Prostate gland (tissue), 2 donors: ENCODE measurements around the gene MRTFB.

Experiments used
- CTCF ChIP-seq, 4 experiments: fragments of 200-600 bp in 2 of 4; fragments of 450-650 bp in 2 of 4; sonication (generic) in 2 of 4; IDR thresholded peaks; 1 replicate in 3 of 4; 2 replicates in 1 of 4; pipeline ENCODE4 v1.5.1; 2016 to 2019; ENCODE audit warnings: antibody characterized with exemption in 4 of 4, mild to moderate bottlenecking in 2 of 4, moderate library complexity in 2 of 4
- POLR2A ChIP-seq: fragments of 450-650 bp; IDR thresholded peaks from one replicate; pipeline ENCODE4 v1.6.1; 2016; ENCODE audit warnings: antibody characterized with exemption, mild to moderate bottlenecking
- POLR2AphosphoS5 ChIP-seq: sonication (generic); formaldehyde crosslinking; IDR thresholded peaks from one replicate; pipeline ENCODE4 v1.6.1; 2017; ENCODE audit warnings: antibody characterized with exemption

GRCh38 chr16:14062261-14062660 is 8.9 kb upstream of the MRTFB start:
- no peak for TF ChIP-seq CTCF (IDR thresholded peaks at IDR 0.05)
- TF ChIP-seq POLR2AphosphoS5, result no peak
- TF ChIP-seq POLR2A, result no peak
